ENCODE results near the gene DCBLD2.

- TF ChIP-seq POLR2A (IDR thresholded peaks at IDR 0.05; ENCODE audit: low read depth, low read length) (no peak), TAF1 (IDR thresholded peaks at IDR 0.05; ENCODE audit: borderline replicate concordance, low read depth, low read length) (no peak)
Observed at GRCh38 chr3:98856724-98857123, 44.8 kb downstream of the DCBLD2 start.
